ENCODE results near the gene SYCN.

The SYCN gene

DNA sequence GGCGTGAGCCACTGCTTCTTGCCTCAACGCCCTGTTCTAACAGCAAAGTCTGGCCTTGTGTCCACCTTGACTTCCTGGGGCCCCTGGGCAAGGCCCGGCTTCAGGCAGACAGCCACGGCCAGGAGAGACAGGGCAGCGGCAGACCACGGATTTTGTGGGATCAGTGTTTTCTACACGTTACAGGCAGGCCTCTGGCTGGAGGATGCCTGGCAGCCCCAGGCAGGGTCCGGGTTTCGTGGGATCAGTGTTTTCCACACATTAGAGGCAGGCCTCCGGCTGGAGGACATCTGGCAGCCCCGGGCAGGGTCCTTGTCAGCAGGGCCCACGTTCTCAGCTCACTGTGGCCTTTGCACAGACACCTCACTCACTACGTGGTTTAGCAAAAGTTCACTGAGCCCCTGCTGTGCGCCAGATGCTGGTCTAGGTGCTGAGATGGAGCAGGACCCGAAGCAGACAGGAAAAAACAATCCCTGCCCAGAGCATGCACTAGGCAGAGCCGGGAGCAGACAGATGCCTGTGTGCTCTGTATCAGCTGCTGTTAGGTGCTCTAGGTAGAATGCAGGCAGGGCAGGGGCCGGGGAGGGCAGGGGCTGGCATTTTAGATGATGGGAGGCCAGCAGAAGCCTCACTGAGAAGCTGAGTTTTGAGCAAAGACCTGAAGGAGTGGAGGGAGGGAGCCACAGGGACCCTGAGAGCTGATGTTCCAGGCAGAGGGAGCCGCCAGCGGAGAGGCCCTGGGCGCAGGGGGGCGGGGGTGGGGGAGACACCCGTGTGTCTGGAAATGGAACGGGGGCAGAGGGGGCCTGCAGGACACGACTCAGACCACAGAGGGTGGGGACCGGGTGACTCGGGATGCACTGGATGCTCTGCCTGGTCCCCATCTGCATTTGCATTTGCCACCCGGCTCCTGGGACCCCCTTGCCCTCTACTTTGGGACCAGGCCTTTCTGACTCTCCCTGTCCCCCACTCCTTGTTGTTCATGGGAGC, 32.3 kb downstream of the SYCN start:
- no peak for DNase-seq (ENCODE audit: low spot score)

DNA sequence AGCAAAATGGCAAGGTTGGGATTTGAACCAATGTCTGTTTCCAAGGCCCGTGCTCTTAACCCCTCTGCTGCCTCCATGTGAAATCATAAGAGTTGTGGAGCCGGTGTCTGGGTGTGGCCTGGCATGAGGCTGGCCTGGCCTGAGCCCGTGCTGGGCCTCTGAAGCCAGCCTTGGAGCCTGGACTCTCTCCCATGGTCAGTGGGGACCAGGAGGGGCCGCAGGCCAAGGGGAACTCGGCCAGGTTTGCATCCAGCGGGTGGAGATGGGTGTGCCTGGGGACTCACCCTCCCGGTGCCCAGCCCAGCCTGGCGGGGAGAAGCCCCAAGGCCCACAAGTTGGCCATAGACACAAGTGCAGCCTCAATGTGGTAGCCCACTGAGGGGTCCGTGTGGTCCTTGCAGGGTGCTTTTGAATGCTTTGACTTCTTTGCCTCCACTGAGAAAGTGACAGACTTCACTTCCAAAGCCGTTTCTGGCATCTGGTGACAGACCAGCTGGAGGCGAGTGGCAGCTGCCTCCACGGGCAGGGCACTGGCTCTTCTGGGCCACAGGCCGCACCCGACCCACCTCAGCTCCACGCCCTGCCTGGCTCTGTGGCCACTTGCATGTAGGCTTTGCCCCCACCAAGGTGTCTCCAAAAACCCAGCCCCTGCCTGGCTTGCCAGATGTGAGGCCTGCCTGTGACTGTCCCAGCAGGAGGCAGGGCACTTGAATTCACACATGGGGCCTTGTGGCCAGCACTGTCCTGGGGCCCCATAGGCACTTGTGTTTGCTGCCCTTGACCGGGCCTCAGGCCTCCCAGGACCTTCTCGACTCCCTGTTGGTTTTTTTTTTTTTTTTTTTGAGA, 33.5 kb downstream of the SYCN start:
- no peak for DNase-seq (ENCODE audit: low spot score)

DNA sequence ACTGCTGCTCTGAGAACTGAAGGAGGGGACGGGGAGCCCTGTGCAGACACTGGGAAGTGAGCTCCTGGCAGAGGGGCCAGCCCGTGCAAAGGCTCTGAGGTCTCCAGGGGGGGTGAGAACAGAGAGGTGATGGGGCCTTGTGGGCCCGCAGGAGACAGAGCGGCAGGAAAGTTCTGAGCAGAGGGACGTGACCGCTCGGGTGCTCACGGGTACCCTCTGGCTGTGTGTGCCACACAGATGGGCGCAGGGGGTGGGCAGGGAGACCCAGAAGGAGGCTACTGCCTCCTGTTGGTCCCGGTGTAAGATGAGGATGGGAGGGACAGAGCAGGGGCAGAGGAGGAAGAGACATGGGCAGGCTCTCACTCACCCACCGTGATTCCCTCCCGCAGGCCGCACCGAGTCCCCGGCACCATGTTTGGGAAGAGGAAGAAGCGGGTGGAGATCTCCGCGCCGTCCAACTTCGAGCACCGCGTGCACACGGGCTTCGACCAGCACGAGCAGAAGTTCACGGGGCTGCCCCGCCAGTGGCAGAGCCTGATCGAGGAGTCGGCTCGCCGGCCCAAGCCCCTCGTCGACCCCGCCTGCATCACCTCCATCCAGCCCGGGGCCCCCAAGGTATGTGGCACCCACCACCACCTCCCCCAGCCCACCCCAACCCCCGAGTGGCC, 34.8 kb downstream of the SYCN start:
- no peak for DNase-seq (ENCODE audit: low spot score)

DNA sequence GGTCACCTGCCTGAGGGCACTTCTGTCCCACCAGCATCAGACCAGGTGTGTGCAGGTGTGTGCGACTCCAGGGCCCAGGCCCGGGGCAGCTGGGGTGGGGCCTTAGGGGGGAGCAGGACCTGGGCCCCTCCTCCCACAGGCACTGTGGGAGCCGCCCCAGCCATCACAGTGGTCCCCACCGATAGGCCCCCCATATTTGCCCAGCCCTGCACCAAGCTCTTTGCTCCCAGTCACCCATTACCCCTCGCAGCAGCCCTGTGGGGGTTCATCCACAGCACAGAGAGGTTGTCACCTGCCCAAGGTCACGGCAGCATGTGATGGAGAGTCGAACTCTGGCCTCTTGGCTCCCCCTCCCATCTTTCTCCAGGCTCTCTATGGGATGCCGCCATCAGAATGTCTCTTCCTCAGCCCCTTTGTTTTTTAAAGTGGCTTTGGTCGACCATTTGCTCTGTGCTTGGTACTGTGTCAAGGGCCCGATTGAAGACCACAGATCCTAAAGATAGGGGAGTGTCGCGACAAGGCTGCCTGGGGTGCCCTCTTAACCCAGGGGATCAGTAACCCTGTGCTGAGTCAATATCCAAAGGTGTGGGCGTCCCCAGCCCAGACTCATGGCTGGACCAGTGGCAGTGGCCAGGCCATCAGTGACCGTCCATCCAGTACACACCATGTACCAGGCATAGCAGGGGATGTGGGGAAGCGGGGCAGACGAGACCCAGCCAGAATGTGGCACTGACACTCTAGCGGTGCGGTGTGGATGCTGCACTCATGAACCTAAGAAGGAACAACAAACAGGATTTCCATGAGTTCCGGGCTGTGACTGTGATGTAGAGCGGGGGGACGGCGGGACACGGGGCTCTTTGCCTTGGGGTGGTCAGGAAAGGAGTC, 35.6 kb downstream of the SYCN start:
- DNase-seq (ENCODE audit: low spot score), result no peak

DNA sequence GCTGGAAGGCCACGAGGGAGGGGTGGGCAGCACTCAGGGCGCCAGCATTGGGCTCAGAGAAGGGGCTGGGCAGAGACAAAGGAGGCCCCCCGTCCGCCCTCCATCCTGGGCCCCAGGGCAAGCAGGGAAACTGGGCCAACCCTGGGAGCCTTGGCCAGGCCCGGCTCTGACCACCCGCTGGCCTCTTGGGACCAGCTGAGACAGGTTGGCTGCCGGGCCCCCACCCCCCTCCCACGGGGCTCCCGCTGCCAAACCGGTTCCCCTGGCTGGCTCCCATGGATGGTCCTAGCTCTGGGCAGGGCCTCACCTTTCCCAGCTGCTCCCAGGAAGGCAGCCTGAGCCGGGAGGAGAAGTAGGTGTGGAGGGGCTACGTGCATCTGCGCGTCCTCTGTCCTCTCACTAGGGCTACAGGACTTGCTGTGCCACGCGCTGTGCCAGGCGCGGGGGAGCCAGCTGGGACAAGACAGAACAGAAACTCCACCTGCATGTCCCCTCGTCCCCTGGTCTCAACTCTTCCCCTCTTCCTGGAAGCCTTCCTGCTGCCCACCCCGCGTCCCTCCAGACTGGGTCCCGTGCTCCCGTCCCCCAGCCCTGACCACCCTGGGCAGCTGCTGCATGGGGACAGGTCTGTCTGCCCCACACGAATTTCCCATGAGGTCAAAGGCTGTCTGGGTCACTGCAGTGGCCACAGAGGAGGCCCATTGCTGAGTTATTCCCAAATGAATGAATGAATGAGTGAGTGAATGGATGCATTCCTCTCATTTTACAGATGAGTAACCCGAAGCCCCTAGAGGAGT, 36.4 kb downstream of the SYCN start:
- DNase-seq (ENCODE audit: low spot score), result no peak

GRCh38 chr19:39166571-39167391, 37.3 kb downstream of the SYCN start:
- peak; percentile 31 for DNase-seq (ENCODE audit: low spot score)

- no peak for DNase-seq (ENCODE audit: low spot score)
Measured at GRCh38 chr19:39165857-39166256, 38.2 kb downstream of the SYCN start.

DNA sequence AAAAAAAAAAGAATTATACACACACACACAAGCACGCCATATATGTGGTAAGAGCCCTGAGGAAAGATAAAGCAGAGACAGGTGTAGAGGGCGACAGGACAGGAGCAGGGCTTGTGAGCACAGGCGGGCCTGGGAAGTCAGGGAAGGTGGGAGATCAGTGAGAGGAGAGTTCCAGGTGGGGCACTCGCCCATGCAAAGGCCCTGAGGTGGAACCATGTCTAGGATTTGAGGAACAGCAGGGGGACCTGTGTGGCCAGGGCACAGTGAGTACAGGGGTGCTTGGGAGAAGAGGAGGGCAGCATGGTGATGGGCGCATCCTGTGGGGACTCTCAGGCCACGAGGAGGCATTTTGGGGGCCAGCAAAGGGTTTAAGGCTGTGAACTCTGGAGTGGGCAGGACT, 39.8 kb downstream of the SYCN start:
- no peak for DNase-seq (ENCODE audit: low spot score)

DNA sequence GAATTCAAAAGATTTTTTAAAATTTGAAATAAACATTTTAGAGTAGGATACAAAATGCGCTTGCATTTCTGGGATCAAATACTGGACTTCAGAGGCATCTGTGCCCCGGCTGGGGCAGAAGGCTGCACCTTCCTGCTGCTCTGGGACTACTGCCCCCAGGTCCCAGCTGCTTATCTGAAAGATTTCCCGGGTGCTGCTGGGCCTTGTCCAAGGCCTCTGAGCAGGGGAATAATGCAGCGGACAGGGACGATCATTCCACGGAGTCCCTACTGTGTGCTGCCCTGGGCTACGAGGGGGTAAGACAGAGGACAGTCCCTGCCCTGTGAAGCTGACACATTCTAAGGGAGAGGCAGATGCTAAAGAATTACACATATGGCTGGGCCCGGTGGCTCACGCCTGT, 40.4 kb downstream of the SYCN start:
- no peak for DNase-seq (ENCODE audit: low spot score)

GRCh38 chr19:39162441-39163043, 41.5 kb downstream of the SYCN start:
- no peak for DNase-seq (ENCODE audit: low spot score)

DNA sequence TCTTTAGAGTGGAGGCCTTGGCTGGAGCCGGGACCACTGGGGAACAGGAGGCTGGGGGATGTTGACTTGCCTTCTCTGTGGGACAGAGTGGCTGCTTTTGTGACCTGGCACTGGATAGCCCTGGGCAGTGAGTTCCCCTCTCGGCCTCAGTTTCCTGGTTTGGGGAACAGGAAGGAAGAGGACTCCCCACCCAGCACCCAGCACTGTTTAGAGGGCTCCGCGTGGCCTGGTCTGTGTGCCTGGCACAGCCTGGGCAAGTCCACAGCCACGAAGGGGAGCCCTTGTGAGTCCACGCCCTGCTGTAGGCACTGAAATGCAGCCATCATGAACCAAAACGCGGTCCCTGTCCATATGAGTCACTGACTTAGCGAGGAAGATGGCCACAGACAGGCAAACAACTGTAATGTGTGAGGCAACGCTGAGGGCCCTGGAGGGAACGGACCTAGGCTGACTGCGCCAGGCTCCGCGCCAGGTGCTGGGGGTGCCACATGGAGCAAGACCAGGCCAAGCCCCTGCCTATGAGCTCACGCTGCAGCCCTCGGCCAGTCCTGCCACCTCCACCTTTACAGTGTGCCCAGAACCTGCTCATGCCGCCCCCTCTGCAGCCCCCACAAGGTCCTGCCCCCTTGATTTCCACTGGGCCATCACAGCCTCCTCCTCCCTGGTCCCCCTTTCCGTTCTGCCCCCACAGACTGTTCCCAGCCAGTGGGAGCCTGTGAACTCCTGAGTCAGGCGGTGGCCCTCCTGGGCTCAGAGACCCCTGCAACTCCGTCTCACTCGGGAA, 43.0 kb downstream of the SYCN start:
- no peak for DNase-seq (ENCODE audit: low spot score)

DNA sequence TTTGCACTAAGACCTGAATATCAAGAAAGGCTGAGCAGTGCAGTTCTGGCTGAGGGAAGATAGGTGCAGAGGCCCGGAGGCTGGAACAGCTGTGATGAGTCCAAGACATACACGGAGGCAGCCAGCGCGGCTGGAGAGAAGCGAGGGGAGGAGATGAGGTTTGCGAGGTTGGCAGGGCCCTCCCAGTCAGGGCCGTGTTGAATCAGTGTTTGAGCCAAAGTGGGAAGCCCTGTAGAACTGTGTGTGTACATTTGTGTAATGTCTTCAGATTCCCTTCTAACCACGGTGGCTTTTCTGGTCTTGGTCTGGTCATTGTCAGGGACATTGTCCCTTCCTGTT, 43.6 kb downstream of the SYCN start:
- DNase-seq (ENCODE audit: low spot score), result no peak

- no peak for DNase-seq (ENCODE audit: low spot score)
Measured at GRCh38 chr19:39158646-39159260, 45.3 kb downstream of the SYCN start.

- no peak for DNase-seq (ENCODE audit: low spot score)
Measured at GRCh38 chr19:39157997-39158389, 46.1 kb downstream of the SYCN start.

GRCh38 chr19:39157275-39157996, 46.6 kb downstream of the SYCN start:
- DNase-seq (ENCODE audit: low spot score), result no peak

- no peak for DNase-seq (ENCODE audit: low spot score)
Measured at GRCh38 chr19:39156326-39157230, 47.5 kb downstream of the SYCN start.
